ENCODE results near the gene EXOC6B.

Gene EXOC6B

DNA sequence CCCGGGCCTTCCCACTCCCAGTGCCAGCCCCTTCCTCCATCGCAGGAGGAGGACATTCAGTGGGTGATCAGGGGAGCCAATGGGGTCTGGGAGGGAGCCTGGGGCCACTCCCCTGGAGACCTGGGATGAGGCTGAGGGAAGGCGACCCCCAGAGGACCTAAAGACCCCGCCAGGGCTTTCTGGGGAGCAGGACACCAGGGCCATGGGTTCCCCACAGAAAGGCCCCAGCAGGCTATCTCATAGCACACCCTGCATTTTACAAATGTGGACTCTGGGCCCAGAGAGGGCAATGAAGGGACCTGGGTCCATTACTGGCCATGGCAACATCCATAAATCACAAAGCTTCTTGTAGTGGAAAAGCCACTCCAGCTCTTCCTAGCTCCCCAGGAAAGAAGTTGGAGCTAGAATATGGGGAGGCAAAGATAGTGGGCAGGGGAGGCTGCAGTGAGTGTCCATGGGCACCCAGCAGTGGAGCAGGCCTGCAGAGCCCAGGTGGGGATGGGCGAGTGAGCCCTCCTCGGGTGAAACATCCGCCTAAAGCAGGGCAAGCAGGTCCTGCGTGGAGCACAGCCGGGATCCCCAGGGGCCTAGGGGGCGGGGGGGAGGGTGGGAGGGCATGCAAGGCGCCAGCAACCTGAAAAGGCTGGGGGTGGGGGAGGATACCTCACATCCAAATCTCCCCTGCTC lies 692.0 kb downstream of the EXOC6B start:
- Mint-ChIP-seq H3K4me1 (ENCODE audit: low read depth) (no peaks in the 10 kb centered on the region), H3K9me3 (no peaks in the 10 kb centered on the region), H3K36me3 (ENCODE audit: low read depth) (no peaks in the 10 kb centered on the region), H3K27ac (no peak overlapping the region), H3K4me3 (no peak overlapping the region), H3K27me3 (no peaks in the 10 kb centered on the region)

DNA sequence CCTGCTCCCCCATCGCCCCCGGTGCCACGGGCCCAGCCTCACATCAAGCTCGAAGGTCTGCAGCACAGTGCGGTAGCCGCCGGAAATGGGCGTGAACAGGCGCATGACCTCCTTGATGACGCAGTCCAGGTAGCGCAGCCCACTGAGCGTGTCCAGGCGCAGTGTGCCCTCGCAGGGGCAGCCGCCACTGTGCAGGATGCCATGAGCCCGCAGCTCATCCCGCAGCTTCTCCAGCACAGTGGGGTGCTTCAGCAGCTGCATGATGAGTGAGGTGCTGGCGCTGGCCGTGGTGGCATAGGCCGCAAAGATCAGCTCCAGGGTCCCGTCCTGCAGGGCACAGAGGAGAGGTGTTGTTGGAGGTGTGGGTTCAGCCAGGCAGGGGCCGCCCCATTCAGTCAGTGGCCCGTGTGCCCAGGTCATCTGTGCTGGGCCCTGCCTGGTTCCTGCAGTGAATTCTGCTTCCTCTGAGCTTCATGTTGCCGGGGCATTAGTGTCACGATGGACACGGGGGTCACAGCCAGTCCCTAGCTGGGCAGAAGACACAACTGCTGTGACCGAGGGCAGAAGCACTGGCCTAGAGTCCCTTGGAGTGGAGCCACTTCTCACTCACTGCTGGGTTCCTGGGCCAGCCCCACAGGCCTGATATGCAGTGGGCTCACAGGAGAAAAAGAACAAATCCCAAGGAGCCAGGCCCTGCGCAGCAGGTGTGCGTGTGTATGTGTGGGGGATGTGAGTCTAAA lies 692.7 kb downstream of the EXOC6B start:
- Mint-ChIP-seq H3K4me3 (no peak overlapping the region), H3K36me3 (ENCODE audit: low read depth) (no peaks in the 10 kb centered on the region), H3K27ac (no peak overlapping the region), H3K4me1 (ENCODE audit: low read depth) (no peaks in the 10 kb centered on the region), H3K9me3 (no peaks in the 10 kb centered on the region), H3K27me3 (no peaks in the 10 kb centered on the region)

DNA sequence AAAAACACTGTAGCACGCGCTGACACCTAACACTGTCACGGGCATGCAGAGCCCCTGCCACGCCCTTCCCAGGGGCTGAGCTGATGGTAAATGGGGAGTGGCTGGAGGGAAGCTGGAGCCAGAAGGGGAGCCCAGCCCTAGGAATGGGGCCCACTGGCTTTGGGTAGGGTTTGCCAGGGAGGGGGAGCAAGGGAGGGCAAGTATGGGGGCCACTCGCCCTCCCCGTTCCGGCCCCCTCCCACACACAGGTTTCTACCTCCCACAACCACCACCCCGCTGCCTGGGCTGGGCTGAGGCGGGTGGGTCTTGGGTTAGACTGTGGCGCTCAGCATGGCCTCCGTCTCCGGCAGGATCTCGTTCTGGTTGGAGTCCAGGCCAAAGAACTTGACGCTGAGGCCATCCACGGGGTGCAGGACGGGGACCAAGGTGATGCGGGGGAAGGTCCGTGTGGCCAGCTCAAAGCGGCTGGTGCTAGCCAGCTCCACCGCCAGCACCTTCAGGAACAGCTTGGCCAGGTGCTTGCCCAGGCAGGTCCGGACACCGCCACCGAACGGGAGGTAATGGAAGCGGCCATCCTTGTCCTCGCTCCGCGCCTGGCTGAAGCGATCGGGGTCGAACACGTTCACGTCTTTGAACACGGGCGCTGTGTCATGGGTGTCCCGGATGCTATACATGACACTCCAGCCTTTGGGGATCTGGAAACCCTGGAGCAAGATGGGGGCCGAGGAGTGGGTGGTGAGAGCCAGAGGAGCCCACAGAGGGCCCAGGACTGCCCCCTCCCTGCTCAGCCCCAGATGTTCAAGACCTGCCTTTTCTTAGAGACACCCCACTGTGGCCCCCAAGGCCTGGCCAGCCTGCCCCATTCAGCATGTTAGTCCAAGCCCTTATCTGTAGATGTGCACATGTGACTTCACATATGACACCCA lies 693.7 kb downstream of the EXOC6B start:
- no peaks in the 10 kb centered on the region for H3K36me3 Mint-ChIP-seq (ENCODE audit: low read depth)
- no peaks in the 10 kb centered on the region for H3K4me1 Mint-ChIP-seq (ENCODE audit: low read depth)
- H3K27ac Mint-ChIP-seq, result no peak overlapping the region
- no peaks in the 10 kb centered on the region for H3K9me3 Mint-ChIP-seq
- no peaks in the 10 kb centered on the region for H3K27me3 Mint-ChIP-seq
- no peak overlapping the region for H3K4me3 Mint-ChIP-seq

DNA sequence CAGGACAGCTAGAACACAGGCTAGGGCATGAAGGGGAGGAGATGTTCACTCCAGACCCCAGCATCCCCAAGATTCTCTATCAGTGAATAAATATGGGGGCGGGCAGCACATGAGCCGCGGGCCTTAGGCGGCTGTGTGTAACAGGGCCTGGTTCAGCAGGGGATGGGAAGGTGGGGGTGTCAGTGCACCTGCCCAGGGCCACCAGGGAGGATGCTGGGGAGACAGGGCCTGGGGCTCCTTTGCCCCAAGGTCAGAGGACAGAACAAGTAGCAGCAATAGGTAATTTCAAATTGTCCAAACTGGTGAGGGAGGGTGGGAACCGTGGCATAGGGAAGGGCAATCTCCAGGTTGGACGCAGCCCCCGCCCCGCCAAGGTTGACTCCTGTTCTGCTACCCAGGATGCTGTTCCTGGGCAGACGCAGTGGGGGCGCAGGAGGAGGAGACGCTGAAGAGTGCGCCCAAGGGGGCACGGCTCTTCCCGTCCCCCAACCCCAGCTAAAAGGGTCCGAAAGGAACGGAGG lies 694.4 kb downstream of the EXOC6B start:
- no peaks in the 10 kb centered on the region for H3K9me3 Mint-ChIP-seq
- no peak overlapping the region for H3K4me3 Mint-ChIP-seq
- no peaks in the 10 kb centered on the region for H3K27me3 Mint-ChIP-seq
- H3K36me3 Mint-ChIP-seq (ENCODE audit: low read depth), result no peaks in the 10 kb centered on the region
- no peak overlapping the region for H3K27ac Mint-ChIP-seq
- no peaks in the 10 kb centered on the region for H3K4me1 Mint-ChIP-seq (ENCODE audit: low read depth)

DNA sequence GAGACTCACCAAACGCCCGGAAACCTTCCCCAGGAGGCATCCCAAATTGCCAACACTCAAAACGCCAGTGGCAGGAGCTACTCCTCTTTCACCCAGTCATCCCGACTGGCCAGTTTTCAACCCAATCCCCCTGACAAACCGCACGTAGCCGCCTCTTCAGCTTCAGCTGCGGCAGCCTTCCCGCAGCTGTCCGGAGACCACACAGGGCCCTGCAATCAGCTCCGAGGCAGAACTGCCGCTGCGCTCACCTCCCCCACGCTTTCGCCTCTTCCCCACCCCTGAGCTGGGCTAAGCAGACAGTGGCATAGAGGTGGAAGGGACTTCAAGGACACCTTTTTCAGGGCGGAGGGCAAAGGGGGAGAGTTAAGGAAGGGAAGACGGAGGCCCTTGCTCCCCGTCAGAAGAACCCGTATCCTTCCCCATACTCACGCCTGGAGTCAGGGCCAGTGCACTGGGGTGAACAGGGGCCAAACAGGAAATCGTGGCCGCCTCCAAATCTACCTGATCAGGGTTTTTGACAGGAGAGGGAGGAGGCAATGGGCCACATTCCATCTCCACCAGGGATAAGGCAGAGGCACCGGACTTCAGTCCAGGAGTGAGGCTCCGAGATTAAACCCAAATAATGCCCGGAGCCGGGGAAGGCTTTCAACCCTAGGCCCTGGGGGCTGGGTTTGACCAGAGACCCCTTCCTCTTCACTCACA lies 695.0 kb downstream of the EXOC6B start:
- H3K36me3 Mint-ChIP-seq (ENCODE audit: low read depth), result no peaks in the 10 kb centered on the region
- no peaks in the 10 kb centered on the region for H3K27me3 Mint-ChIP-seq
- no peak overlapping the region for H3K27ac Mint-ChIP-seq
- H3K9me3 Mint-ChIP-seq, result no peaks in the 10 kb centered on the region
- no peak overlapping the region for H3K4me3 Mint-ChIP-seq
- no peaks in the 10 kb centered on the region for H3K4me1 Mint-ChIP-seq (ENCODE audit: low read depth)

DNA sequence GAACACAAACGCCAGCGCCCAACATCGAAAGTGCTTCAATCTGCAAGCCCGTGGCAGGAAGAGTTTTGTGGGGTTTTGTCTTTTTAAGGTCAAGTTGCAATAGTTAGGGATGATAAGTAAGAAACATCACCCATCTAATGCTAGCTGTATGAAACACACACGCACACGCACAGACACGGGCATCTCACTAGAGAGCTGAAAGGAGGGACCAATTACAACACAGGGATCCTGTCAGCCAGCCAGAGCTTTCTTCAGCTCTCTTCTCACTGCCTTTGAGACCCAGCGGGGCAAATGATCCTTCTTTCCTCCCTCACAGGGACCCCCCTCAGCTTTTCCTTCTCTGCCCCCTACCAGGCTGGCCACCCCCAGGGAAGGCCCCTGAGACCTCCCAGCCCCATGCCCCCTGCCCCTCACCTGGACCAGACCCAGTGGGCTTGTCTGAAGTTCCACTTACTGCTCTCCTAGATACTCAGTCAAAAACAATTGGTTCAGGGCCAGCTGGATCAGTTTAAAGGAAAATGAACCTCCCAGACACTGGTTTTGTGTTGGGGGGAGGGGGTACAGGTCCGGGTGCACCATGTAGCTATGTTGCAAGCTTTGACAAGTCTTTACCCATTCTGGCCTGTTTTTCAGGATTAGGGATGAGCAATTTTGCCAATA lies 696.0 kb downstream of the EXOC6B start:
- no peaks in the 10 kb centered on the region for H3K36me3 Mint-ChIP-seq (ENCODE audit: low read depth)
- H3K4me1 Mint-ChIP-seq (ENCODE audit: low read depth), result no peaks in the 10 kb centered on the region
- no peaks in the 10 kb centered on the region for H3K9me3 Mint-ChIP-seq
- no peak overlapping the region for H3K4me3 Mint-ChIP-seq
- H3K27me3 Mint-ChIP-seq, result no peaks in the 10 kb centered on the region
- no peak overlapping the region for H3K27ac Mint-ChIP-seq

DNA sequence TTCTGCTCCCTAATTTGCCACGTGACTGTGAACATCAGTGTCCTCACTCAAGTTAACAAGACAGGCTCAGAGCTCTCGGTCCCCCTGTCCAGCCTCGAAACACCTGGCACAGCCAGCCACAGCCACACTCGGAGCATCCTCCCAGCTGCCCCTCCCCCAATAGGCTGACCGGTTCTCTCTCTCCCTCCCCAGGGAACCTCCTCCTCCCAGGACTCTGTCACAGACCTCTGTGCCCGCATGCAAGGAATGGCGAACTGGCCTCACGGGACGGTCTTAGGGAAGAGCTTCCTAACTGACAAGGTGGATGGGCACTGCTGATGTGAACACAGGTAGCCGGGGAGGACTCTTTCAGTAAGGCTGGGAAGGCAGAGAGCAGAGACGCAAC lies 697.0 kb downstream of the EXOC6B start:
- no peaks in the 10 kb centered on the region for H3K9me3 Mint-ChIP-seq
- no peaks in the 10 kb centered on the region for H3K27me3 Mint-ChIP-seq
- no peaks in the 10 kb centered on the region for H3K4me1 Mint-ChIP-seq (ENCODE audit: low read depth)
- no peaks in the 10 kb centered on the region for H3K36me3 Mint-ChIP-seq (ENCODE audit: low read depth)
- no peak overlapping the region for H3K4me3 Mint-ChIP-seq
- H3K27ac Mint-ChIP-seq, result no peak overlapping the region

DNA sequence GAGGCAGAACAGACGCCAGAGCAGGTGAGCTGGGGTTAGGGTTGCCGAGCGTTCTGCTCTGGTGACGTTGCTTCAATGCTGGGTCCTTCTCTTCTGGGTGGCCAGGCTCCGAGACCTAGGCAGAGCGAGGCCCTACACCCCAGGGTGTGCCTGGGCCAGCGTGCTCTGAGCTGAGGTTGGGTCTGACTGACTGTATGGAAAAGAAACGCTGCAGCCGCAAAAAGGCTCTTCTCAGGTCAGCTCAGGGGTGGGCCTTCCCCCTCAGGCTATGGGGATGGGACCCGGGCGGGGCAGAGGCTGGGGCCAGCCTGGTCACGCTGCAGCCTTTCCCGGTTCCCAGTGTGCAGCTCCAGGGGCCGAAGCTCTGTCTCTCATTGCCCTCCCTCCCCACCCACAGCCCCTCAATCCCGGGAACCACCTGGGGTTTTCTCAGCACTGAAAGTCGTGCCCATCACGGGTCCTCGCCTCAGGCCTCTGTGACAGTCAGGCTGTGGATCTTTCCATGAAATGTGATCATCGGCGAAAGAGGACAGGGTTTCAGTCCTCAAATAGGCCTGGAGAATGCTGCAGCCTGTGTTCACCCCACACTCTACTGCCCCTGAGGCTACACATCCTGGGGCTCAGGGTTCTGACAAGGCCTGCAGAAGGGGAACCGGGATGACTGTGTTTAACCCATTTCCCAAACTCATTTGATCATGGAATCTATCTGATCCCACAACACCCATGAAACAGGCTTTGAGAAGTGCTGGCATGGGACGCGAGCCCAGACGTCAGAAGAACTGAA lies 697.6 kb downstream of the EXOC6B start:
- Mint-ChIP-seq H3K27ac (no peak overlapping the region), H3K4me1 (ENCODE audit: low read depth) (no peaks in the 10 kb centered on the region), H3K4me3 (no peak overlapping the region), H3K36me3 (ENCODE audit: low read depth) (no peaks in the 10 kb centered on the region), H3K9me3 (no peaks in the 10 kb centered on the region), H3K27me3 (no peaks in the 10 kb centered on the region)

DNA sequence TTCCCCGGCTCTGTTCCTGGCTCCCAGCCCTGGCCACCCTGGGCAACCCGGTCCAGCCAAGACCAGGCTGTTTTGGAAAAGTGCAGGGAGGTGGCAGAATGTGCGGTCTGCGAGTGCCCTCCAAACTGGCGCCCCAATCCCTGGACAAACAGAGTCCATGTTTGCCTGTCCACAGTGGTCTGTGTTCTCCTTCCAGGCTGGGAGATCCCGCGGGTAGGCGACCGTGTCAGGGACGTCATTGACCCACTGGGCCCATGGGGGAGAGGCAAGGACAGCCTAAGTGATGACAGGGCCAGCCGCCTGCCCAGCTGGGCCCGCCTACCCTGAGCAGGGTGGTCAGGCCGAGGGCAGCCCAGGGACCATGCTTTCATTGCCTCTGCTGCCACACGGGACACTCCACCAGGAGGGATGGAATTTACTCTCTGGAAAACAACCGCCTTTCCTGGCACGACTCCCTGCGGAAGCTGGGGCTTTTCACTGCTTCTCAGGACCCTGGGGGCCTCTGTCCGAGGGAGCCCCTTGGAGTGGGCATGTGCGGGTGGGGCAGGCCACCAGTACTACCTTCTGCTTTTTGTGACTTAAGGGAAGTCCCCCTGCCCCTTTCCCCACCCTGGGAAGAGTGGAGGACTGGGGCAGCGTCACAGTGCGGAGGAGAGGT lies 698.3 kb downstream of the EXOC6B start:
- Mint-ChIP-seq H3K9me3 (peaks cover 2% of the 10 kb centered on the region), H3K27ac (no peak overlapping the region), H3K36me3 (ENCODE audit: low read depth) (no peaks in the 10 kb centered on the region), H3K4me3 (no peak overlapping the region), H3K4me1 (ENCODE audit: low read depth) (no peaks in the 10 kb centered on the region), H3K27me3 (peaks cover 6% of the 10 kb centered on the region)

DNA sequence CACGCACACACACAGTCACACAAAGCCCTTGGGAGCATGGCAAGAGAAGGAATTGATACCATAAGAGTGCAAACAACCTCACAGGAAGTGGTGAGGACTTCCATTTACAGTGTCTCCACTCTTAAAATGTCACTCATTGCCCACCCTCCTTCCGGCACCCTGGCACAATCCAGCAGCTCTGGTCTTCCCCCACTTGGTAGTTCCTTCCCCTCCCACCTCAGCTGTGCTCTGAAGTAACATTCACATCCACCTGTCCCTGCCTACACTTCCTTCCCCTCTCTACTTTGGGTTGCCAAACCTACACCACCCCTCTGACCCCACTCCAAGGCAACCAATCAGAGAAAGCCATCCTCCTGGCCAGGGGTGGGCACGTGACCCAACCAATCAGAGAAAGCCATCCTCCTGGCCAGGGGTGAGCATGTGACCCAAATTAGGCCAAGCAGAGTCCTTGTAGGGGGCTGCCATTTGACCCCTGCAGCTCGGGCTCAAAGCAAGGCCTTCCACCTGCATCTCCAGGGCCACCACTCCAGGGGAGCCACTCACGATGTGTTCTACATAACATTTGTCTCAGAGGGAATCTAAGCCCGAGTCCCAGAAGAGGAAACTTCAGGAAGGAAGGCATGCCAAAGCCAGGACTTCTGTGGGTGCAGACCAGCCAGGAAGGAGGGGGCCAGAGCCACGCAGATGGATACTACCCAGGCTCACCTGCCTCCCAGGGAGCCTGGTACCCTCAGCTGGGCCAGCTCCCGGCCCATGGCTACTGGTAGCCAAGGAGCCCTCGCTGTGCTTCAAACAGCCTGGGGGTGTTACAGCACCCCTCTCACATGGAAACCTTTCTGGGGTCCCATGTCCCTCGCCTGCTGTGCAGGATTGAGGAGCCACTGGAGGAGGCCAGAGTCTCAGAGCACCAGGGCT lies 699.4 kb downstream of the EXOC6B start:
- peaks cover 14% of the 10 kb centered on the region for H3K27me3 Mint-ChIP-seq
- H3K9me3 Mint-ChIP-seq, result peaks cover 5% of the 10 kb centered on the region
- H3K36me3 Mint-ChIP-seq (ENCODE audit: low read depth), result no peaks in the 10 kb centered on the region
- no peak overlapping the region for H3K27ac Mint-ChIP-seq
- no peaks in the 10 kb centered on the region for H3K4me1 Mint-ChIP-seq (ENCODE audit: low read depth)
- no peak overlapping the region for H3K4me3 Mint-ChIP-seq
